ENCODE results near the gene BMP7. TPM values are rescaled to one million over a fixed set of nuclear protein-coding genes. Genes with fewer than 3 reads are reported as not detected.
A peak's percentile ranks its signal among the peaks of the same experiment; 100 is the strongest.

BMP7 gene
- total RNA-seq, 4 donors from 2014 or later: 19.2 to 39.2 (median 28.2) TPM

DNA sequence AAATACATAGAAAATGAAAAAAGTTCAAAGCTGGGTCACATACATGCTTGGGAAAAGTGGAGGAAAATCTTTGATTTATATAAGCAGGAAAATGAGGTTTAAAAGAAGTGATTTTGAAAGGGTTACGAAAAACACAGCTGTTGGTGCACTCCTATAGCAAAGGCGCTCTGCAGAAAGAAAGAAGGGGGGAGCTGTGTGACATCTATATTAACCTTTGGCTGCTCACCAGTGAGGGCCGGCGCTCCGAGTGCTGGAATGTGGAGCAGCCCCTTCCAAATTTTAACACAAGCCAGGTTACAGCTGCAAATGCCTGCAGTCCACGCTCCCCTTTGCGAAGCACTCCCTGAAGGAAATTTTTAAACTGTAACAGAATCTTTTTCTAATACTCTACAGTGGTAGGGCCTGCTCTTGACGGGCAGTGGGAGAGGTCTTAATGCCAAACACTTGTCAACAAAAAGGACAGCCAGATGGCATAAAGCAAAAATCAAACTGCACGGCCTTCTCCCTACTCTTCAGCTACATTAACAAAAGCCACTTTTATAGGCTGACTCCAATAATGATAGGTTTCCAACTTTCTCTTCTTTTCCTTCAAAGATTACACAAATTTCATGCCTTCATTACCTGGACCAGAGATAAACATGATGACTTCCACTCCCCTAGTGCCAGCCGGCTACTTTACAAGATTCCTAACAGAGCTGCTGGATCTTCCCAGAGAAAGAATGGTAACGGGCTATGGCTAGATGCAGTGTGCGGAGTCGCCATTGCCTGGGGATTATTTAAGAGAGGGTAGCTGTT is 4.8 kb downstream of the BMP7 start:
- Histone ChIP-seq H3K4me1 (peaks cover 79% of the 10 kb centered on the region), H3K4me3 (no peak overlapping the region), H3K36me3 (no peaks in the 10 kb centered on the region), H3K9me3 (no peaks in the 10 kb centered on the region), H3K27ac (peak overlapping the region; percentile 16), H3K27me3 (peaks cover 61% of the 10 kb centered on the region)
- TF ChIP-seq POLR2A (IDR thresholded peaks at IDR 0.05) (no peak), EP300 (IDR thresholded peaks at IDR 0.05) (no peak), POLR2AphosphoS5 (IDR thresholded peaks at IDR 0.05) (no peak)
- TF ChIP-seq, protein P1, sequence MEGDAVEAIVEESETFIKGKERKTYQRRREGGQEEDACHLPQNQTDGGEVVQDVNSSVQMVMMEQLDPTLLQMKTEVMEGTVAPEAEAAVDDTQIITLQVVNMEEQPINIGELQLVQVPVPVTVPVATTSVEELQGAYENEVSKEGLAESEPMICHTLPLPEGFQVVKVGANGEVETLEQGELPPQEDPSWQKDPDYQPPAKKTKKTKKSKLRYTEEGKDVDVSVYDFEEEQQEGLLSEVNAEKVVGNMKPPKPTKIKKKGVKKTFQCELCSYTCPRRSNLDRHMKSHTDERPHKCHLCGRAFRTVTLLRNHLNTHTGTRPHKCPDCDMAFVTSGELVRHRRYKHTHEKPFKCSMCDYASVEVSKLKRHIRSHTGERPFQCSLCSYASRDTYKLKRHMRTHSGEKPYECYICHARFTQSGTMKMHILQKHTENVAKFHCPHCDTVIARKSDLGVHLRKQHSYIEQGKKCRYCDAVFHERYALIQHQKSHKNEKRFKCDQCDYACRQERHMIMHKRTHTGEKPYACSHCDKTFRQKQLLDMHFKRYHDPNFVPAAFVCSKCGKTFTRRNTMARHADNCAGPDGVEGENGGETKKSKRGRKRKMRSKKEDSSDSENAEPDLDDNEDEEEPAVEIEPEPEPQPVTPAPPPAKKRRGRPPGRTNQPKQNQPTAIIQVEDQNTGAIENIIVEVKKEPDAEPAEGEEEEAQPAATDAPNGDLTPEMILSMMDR (IDR thresholded peaks at IDR 0.05): no peak
- no peak for DNase-seq (ENCODE audit: low spot score in 2 of 2)
- 57% methylated on average over 13 of the region's 13 CpGs for WGBS

DNA sequence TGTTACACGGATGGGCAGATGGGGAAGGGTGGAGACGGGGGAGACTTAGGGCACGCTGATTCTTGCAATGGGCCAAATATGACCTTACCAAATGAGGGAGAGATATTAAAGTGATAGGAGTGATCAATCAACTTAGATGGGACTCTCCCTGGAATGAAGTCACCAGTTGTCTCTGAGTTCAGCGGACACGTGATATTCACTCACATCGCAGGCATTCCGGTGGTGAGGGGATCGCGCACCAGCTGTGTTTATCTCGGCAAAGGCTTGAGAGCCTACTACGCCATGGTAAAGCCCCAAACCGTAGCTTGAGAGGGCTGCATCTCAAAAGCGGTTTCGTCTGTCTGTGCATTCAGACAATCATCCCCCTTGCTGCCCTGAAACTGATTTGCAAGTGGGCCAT is 5.5 kb downstream of the BMP7 start:
- no peaks in the 10 kb centered on the region for H3K9me3 ChIP-seq
- no peak for DNase-seq (ENCODE audit: low spot score in 2 of 2)
- 27% methylated on average over 14 of the region's 14 CpGs for WGBS
- peaks cover 54% of the 10 kb centered on the region for H3K27me3 ChIP-seq
- peak overlapping the region; percentile 16 for H3K27ac ChIP-seq
- TF ChIP-seq, protein P1 (IDR thresholded peaks at IDR 0.05): no peak
- TF ChIP-seq EP300 (IDR thresholded peaks at IDR 0.05): no peak
- no peak for TF ChIP-seq POLR2A (IDR thresholded peaks at IDR 0.05)
- TF ChIP-seq POLR2AphosphoS5 (IDR thresholded peaks at IDR 0.05): no peak
- H3K4me3 ChIP-seq: no peak overlapping the region
- no peaks in the 10 kb centered on the region for H3K36me3 ChIP-seq
- H3K4me1 ChIP-seq: peaks cover 72% of the 10 kb centered on the region

DNA sequence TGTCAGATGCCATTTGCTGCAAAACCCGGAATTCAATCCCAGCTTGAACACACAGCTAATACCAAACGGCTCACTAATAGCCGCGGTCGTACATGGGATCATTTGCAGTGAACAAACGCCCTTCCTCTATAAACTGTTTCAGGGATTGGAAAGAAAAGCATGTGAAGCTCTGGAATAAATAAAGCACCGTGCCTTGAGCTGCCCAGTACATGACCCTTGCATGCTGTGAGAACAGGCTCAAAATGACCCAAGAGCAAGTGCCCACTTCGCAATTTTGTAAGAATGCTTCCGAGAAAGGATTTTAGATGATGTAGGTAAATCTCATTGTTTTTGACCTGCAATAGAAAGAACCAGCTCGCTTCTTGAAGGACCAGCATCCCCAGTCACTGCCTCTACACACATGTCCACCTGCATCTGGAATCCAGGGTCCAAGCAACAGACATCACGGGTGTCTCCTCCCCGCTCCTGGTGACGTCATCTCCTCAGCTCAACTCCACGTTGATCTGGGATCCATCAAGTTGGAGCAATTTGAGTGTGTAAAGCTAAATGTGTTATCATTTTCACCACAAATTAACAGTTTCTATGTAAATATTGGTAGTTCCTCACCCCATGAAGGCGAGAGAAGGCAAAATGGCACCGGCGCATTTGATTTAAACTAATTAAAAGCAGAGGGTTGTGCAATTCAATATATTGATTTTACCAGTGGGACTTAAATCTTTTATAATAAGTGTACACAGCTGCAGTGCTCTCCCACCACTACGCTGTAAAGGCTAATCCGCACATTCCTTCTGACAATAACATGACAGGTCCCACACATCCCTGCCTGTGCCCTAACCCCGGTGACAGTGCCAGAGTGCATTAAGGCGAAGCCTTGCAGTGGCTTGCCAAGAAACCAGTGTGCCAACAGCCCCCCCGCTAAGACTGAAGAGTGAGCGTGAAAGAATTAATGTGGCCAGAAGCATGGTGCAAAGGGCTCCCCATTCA is 6.2 kb downstream of the BMP7 start:
- Histone ChIP-seq H3K4me1 (peaks cover 65% of the 10 kb centered on the region), H3K36me3 (no peaks in the 10 kb centered on the region), H3K9me3 (no peaks in the 10 kb centered on the region), H3K27ac (peak overlapping the region; percentile 25), H3K4me3 (no peak overlapping the region), H3K27me3 (peaks cover 47% of the 10 kb centered on the region)
- 52% methylated on average over 23 of the region's 23 CpGs for WGBS
- TF ChIP-seq POLR2A (IDR thresholded peaks at IDR 0.05): no peak
- TF ChIP-seq EP300 (IDR thresholded peaks at IDR 0.05): no peak
- TF ChIP-seq POLR2AphosphoS5 (IDR thresholded peaks at IDR 0.05): no peak
- TF ChIP-seq, protein P1 (IDR thresholded peaks at IDR 0.05): no peak
- DNase-seq (ENCODE audit: low spot score in 2 of 2): no peak

DNA sequence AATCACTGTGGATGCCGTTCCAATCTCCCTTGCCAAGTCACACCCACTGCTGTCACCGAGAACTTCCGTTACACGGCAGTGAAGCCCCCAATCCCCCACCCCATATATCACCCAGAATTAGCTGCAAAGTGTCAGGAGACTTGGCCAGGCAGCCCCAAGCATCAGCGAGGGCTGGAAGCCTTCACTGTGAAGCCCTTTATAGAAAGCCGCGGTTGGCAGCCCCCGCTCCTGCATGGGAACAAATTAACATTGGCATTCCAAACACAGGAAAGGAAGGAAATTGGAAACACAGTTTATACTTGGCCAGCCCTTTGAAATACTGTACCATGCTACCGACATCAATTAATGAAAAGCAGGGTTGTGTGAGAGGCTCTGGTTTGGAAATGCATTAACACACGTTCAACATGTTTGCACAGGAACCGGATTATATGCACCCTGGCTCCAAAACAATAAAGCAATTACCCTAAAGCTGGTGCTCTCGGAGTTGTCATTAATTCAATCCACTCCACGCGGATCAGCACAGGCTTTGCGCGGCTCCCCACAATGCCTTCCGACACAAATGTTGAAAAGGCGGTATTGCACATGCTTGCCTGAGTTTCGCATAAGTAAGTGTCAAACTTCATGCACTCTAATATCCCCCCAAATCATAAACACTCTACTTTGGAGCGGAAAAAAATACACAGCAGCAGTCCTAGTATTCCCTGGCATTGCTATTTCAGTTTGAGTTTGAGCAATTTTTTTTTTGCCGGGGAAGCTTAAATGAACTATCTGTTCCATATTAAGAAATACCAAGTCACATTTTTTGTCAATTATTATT is 7.1 kb downstream of the BMP7 start:
- H3K36me3 ChIP-seq: no peaks in the 10 kb centered on the region
- DNase-seq (ENCODE audit: low spot score in 2 of 2): no peak
- TF ChIP-seq EP300 (IDR thresholded peaks at IDR 0.05): no peak
- no peak for TF ChIP-seq POLR2AphosphoS5 (IDR thresholded peaks at IDR 0.05)
- TF ChIP-seq, protein P1 (IDR thresholded peaks at IDR 0.05): no peak
- TF ChIP-seq POLR2A (IDR thresholded peaks at IDR 0.05): no peak
- peak overlapping the region; percentile 13 for H3K4me3 ChIP-seq
- H3K27me3 ChIP-seq: peaks cover 39% of the 10 kb centered on the region
- peaks cover 58% of the 10 kb centered on the region for H3K4me1 ChIP-seq
- WGBS: 9% methylated on average over 21 of the region's 21 CpGs
- H3K27ac ChIP-seq: peak overlapping the region; percentile 15
- H3K9me3 ChIP-seq: no peaks in the 10 kb centered on the region
